HG03280 (cell line): ENCODE data around the gene TRIM2.

Experiments
- ATAC-seq: cut with Tn5 transposase; IDR thresholded peaks from one replicate; pipeline ENCODE4 v1.9.1; 2021; ENCODE audit warnings: mild to moderate bottlenecking, moderate library complexity; ENCODE audit not compliant: unreplicated experiment

The TRIM2 gene

GRCh38 chr4:153325558-153325957, 121.3 kb downstream of the TRIM2 start:
- ATAC-seq: no peak

- ATAC-seq: no peak
These were observed 122.3 kb downstream of the TRIM2 start for GRCh38 chr4:153326513-153326912.

DNA sequence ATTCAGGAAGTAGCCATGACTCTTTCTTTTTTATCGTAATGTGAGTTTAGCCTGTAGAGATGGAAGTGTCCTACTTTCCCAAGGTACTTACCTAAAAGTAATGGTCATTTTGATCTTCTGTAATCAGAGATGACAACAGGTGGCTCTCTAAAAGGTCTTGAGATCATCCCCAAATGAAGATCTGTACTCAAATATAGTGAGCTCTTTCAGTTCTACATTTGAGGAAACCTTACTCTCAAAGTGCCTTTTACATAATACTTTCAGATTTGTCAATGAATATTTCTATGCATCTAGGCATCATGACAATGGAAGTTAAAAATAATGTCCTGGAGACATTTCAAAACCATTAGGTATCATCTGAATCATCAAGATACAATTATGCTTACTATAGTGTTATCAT, 123.0 kb downstream of the TRIM2 start:
- ATAC-seq: no peak

DNA sequence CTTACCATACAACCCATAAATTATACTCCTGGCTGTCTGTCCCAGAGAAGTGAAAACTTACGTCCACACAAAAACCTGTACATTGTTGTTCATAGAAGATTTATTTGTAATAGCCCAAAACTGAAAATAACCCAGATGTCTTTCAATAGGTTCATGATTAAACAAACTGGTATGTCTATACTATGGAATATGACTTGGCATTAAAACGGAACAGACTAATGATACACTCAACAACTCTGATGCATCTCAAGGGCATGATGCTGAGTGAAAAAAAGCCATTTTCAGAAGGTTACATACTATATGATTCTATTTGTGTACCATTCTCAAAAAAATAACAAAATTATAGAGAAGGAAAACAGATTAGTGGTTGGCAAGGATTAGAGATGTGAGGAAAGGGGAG, 128.7 kb downstream of the TRIM2 start:
- no peak for ATAC-seq

- ATAC-seq: no peak
These were observed 129.6 kb downstream of the TRIM2 start for GRCh38 chr4:153333874-153334273.

GRCh38 chr4:153335665-153336064, 131.4 kb downstream of the TRIM2 start:
- no peak for ATAC-seq

- ATAC-seq: no peak
These were observed 133.4 kb downstream of the TRIM2 start for GRCh38 chr4:153337686-153338085.

- ATAC-seq: no peak
These were observed 137.4 kb downstream of the TRIM2 start for GRCh38 chr4:153341575-153342090.

GRCh38 chr4:153342751-153343552, 138.7 kb downstream of the TRIM2 start:
- no peak for ATAC-seq

GRCh38 chr4:153344131-153345011, 140.1 kb downstream of the TRIM2 start, which contains the start of gene MND1:
Gene MND1 (plus strand): TSS chr4:153344688. CDS start chr4:153344738, 50 bp downstream.
- peak; percentile 89 for ATAC-seq

DNA sequence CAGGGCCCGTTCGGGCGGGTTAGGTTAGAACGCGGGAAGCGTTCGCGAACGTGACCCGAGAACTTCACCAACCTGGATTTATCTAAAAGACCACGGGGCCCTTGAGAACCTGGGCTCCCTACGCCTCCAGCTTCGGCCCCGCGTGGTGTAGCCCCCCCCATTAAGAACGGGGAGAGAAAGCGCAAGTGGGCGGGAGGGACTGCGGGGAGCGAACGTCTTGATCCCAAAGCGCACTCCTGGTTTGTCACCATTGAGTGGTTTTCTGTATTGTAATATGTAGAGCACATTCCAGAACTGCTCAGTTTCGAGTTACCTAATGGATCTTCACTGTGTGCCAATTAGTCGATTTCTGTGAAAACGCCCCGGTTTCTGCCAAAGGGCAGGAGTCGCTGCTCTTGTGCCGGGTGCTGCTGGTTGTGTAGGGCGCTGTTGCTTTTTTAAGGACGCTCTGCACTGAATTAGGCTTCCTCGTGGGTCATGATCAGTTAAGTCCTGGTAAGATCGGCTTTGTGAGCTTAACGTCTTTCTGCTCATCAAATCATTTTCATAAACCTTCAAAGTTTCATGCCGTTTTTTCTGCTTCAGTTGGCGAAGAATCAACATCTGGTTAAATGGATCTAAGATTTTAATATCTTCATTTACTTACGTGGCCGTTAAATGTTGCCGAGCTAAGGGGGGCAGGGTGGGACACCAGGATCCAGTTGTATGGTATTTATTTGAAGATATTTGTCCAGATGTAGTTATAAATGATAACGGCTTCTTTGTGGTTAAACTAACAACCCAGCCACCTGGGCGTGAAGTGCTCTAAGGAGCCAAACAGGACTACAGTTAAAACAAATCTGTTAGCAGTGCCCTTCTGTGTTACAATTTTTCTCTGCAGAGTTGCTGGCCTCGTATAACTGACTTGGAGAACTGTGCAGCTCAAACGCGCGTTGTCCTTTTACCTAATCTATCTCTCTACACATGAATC, 141.1 kb downstream of the TRIM2 start:
- ATAC-seq: peak; percentile 33

DNA sequence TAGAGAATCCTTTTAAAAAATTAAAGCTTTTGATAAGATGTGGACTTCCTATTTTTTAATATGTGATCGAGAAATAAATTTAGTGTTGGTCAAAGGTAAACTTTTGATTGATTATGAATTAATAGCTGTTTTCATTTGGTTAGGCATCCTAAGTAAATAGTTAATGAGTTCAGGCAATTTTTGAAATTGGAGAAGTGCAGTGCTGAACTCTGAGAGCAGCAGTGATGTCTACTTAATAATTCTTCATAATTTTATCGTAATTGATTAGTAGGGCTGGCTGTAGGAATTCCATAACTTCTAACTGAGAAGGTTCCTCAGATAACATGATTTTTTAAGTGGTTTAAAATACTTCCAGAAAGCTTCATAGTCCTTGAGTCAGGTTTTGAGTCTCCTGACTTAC, 141.8 kb downstream of the TRIM2 start:
- ATAC-seq: no peak

GRCh38 chr4:153346563-153346962, 142.3 kb downstream of the TRIM2 start:
- no peak for ATAC-seq

DNA sequence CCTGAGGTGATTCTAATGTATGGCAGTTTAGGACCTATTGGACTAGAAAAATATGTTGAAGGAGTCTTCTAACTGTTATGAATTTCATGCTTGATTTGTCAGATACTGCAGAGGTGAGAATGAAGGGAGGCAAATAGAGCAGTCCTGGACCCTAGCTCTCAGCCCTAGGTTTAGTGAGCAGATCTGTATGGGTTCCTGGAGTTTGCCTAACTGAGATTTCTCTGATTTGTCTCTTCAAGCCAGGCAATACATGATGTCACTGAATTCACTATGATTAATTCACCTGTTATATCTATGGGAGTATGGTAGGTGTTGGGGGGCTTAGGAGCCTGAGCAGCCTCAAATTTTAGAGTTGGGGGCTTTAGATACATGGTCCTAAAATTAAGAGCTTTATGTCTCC, 142.9 kb downstream of the TRIM2 start:
- ATAC-seq: no peak

DNA sequence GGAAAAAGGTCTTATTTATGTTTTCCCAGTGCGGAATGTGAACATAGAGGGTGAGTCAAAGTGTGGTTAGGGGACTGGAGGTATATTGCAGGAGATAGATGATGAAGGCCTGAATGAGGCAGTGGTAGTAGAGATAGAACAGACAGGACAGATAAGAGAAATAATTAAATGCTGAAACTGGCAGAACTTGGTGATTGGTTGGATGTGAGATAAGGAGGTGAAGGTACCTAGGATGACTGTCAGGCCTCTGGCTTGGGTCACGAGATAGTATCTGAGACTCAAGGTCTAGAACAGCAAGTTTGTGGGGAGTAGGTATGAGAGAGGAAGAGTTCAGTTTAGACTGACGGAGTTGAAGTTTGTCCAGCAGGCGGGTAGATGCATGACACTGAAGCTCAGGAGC, 143.8 kb downstream of the TRIM2 start:
- ATAC-seq: no peak

- ATAC-seq: no peak
These were observed 145.1 kb downstream of the TRIM2 start for GRCh38 chr4:153349206-153349805.

DNA sequence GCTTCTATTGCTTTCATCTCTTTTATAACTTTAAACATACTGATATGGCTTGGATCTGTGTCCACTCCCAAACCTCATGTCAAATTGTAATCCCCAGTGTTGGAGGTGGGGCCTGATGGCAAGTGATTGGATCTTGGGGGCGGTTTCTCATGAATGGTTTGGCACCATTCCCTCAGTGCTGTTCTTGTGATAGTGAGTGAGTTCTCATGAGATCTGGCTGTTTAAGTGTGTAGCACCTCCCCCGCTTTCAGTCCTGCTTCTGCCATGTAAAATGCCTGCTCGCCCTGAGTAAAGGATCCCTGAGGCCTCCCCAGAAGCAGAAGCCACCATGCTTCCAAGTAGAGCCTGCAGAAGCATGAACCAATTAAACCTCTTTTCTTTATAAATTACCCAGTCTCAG, 157.9 kb downstream of the TRIM2 start:
- ATAC-seq: no peak

DNA sequence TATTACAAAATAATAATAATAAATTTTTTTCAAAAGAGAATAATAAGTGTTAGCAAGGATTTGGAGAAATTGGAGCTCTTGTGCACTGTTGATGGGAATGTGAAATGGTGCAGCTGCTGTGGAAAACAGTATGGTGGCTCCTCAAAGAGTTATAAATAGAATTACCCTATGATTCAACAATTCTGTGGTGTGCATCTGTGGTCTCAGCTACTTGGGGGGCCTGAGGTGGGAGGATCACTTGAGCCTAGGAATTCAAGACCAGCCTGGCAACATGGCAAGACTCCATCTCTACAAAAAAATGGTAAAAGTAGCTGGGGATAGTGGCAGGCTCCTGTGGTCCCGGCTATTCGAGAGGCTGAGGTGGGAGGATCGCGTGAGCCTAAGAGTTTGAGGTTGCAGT, 159.8 kb downstream of the TRIM2 start:
- ATAC-seq: no peak

DNA sequence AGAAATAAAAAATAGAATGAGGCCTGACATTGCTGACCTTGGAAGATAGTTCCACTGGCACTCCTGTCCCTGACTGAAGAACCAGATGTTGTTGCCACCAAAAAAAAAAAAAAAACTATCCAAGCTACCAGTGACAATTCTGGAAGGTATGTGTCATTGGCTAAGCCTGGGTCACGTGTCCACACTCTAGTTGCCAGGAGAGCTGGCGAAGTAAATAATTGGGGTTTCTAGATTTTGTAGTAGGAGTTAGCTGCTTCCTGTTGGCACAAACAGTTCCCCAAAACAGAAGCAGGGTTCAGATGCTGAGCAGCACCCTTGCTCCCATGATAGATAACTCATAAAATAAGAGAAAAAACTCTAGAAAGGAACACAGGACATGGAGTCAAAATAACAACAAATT, 160.8 kb downstream of the TRIM2 start:
- ATAC-seq: no peak

DNA sequence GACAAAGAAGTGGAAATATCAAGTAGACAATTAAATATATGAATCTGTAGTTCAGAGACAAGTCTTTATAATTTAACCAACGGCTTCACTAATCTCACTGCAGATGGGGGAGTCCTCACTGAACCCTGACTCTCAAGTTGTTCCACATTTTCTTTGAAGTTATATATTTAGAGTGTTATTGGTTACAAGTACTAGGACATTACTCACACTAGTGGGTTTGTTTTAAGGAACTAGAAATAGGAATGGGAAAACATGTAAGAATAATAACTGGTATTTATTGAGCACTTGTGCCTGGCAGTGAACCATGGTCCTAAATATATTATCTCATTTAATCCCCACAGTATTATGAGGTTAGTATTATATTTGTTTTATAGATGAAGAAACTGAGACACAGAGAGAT, 162.2 kb downstream of the TRIM2 start:
- no peak for ATAC-seq
